GM12891 (cell line): ENCODE results near the gene NCKAP1.

Experiments
- POLR2A ChIP-seq: IDR thresholded peaks from 2 replicates; pipeline ENCODE4 v1.6.1; 2011; ENCODE audit warnings: low read depth, low read length, control low read depth
- POLR2AphosphoS5 ChIP-seq: IDR thresholded peaks from 2 replicates; pipeline ENCODE4 v1.6.1; 2011; ENCODE audit warnings: low read depth, low read length, control low read depth
- POU2F2 ChIP-seq: IDR thresholded peaks from 2 replicates; pipeline ENCODE4 v1.6.1; 2011; ENCODE audit warnings: low read depth, mild to moderate bottlenecking, control low read depth, low read length, moderate library complexity
- TAF1 ChIP-seq: IDR thresholded peaks from 2 replicates; pipeline ENCODE4 v1.6.1; 2011; ENCODE audit warnings: low read depth, low read length, control low read depth

- TF ChIP-seq POLR2A (no peak), POLR2AphosphoS5 (no peak), TAF1 (no peak), POU2F2 (no peak)
These were observed 120.3 kb downstream of the NCKAP1 start for GRCh38 chr2:182917924-182918323.
